GM10847 (cell line): ENCODE measurements around the gene ERCC4.

ENCODE experiments used
- POLR2A ChIP-seq: IDR thresholded peaks from 2 replicates; pipeline ENCODE4 v1.6.1; 2011; ENCODE audit not compliant: insufficient read length; ENCODE audit errors: extremely low read depth

The ERCC4 gene

GRCh38 chr16:13919683-13920509, at the start of gene ERCC4:
Gene ERCC4, plus strand, starts transcription at chr16:13920154. Its CDS starts 12 bp downstream, at chr16:13920166.
- peak; percentile 68 for TF ChIP-seq POLR2A

- no peak for TF ChIP-seq POLR2A
These were observed 46.0 kb upstream of the ERCC4 start for GRCh38 chr16:13873835-13874438.

- no peak for TF ChIP-seq POLR2A
These were observed 44.2 kb upstream of the ERCC4 start for GRCh38 chr16:13875614-13876284.

GRCh38 chr16:13883276-13883675, 36.7 kb upstream of the ERCC4 start:
- no peak for TF ChIP-seq POLR2A

- TF ChIP-seq POLR2A = no peak
These were observed 36.1 kb upstream of the ERCC4 start for GRCh38 chr16:13883881-13884280.

GRCh38 chr16:13885700-13886099, 34.3 kb upstream of the ERCC4 start:
- TF ChIP-seq POLR2A = no peak

GRCh38 chr16:13886608-13887007, 33.3 kb upstream of the ERCC4 start:
- no peak for TF ChIP-seq POLR2A

GRCh38 chr16:13892301-13892700, 27.7 kb upstream of the ERCC4 start:
- TF ChIP-seq POLR2A = no peak

- no peak for TF ChIP-seq POLR2A
These were observed 24.4 kb upstream of the ERCC4 start for GRCh38 chr16:13895516-13895915.

GRCh38 chr16:13896543-13897182, 23.3 kb upstream of the ERCC4 start:
- no peak for TF ChIP-seq POLR2A

GRCh38 chr16:13897806-13898205, 22.1 kb upstream of the ERCC4 start:
- no peak for TF ChIP-seq POLR2A

- TF ChIP-seq POLR2A = no peak
These were observed 21.7 kb upstream of the ERCC4 start for GRCh38 chr16:13898233-13898632.

- TF ChIP-seq POLR2A = no peak
These were observed 17.9 kb upstream of the ERCC4 start for GRCh38 chr16:13902052-13902451.

GRCh38 chr16:13902677-13903076, 17.3 kb upstream of the ERCC4 start:
- TF ChIP-seq POLR2A = no peak

GRCh38 chr16:13904179-13904691, 15.7 kb upstream of the ERCC4 start:
- no peak for TF ChIP-seq POLR2A
